ENCODE results near the gene SMAD1. TPM values are rescaled to one million over a fixed set of nuclear protein-coding genes. Genes with fewer than 3 reads are reported as not detected.
A peak's percentile ranks its signal among the peaks of the same experiment; 100 is the strongest.

The SMAD1 gene
- polyA plus RNA-seq, 1 of the 3 experiments (the other 2 are of a cell fraction) = 46.0 TPM

- Histone ChIP-seq H3K4me2 (no peak overlapping the region), H4K20me1 (ENCODE audit: insufficient read depth) (no peaks in the 10 kb centered on the region), H3K9me2 (no peaks in the 10 kb centered on the region), H3K27me3 (ENCODE audit: insufficient read depth) (no peaks in the 10 kb centered on the region), H2AFZ (ENCODE audit: low read depth) (no peak overlapping the region), H3F3A (replicated peaks; ENCODE audit: insufficient read depth) (no peaks in the 10 kb centered on the region), H3K4me3 (ENCODE audit: low read depth in 2 of 2, low read length in 1 of 2) (no peak overlapping the region; a peak in 1 of 4 replicates), H3K27ac (ENCODE audit: low read depth in 2 of 2, low read length in 1 of 2) (peak overlapping the region in 1 of 2 experiments; percentile 87; a peak in 2 of 4 replicates), H3K9me3 (no peaks in the 10 kb centered on the region), H3K79me2 (ENCODE audit: insufficient read depth) (peaks cover 25% of the 10 kb centered on the region; the same call in 1 of the 2 replicates), H3K36me3 (replicated peaks in 1 of 2; ENCODE audit: control insufficient read depth in 1 of 2, insufficient read depth in 2 of 2, low read length in 1 of 2) (peaks cover 2 to 4% of the 10 kb centered on the region in 2 experiments), H3K9ac (no peak overlapping the region), H3K4me1 (ENCODE audit: control insufficient read depth in 1 of 2, insufficient read depth in 2 of 2, low read depth in 1 of 2, low read length in 1 of 2) (peaks cover 0 to 25% of the 10 kb centered on the region in 2 experiments; a peak in 3 of 4 replicates)
- ChIA-PET POLR2A (no interaction called here), CTCF (no interaction called here)
- DNase-seq = peak; percentile 68
- TF ChIP-seq GATA2 (CRISPR knock-in tag; IDR thresholded peaks at IDR 0.05) (peak; percentile 81), EP300 (IDR thresholded peaks at IDR 0.05; ENCODE audit: borderline replicate concordance in 1 of 2, low read depth in 1 of 2, low read length in 1 of 2) (peak in 1 of 2 experiments; percentile 44; a peak in 1 of 4 replicates), JUND (IDR thresholded peaks at IDR 0.05) (no peak)
- WGBS (ENCODE audit: low lambda C conversion rate) = 60% methylated on average over 1 of the region's 1 CpG
These were observed 43.7 kb downstream of the SMAD1 start for GRCh38 chr4:145525291-145525740.

DNA sequence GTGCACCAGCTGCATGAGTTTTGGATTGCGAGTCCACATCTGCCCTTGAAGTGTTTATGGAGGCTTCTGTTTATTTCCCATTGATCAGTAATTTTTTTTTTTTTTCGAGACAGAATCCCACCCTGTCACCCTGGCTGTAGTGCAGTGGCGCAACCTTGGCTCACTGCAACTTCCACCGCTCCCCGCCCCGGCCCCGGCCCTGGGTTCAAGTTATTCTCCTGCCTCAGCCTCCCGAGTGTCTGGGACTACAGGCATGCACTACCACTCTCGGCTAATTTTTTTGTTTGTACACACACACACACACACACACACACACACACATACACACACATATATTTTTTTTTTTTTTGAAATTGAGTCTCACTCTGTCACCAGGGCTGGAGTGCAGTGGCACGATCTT lies 46.1 kb downstream of the SMAD1 start:
- no peak for DNase-seq
- Histone ChIP-seq H3K4me2 (no peak overlapping the region), H3K9me2 (no peaks in the 10 kb centered on the region), H3K27me3 (ENCODE audit: insufficient read depth) (no peaks in the 10 kb centered on the region), H3K27ac (ENCODE audit: low read depth in 2 of 2, low read length in 1 of 2) (no peak overlapping the region), H3K79me2 (ENCODE audit: insufficient read depth) (peaks cover 9% of the 10 kb centered on the region; the same call in 1 of the 2 replicates), H3K9ac (no peak overlapping the region), H3K4me1 (ENCODE audit: control insufficient read depth in 1 of 2, insufficient read depth in 2 of 2, low read depth in 1 of 2, low read length in 1 of 2) (peaks cover 0 to 35% of the 10 kb centered on the region in 2 experiments; a peak in 3 of 4 replicates), H4K20me1 (ENCODE audit: insufficient read depth) (no peaks in the 10 kb centered on the region), H3K36me3 (replicated peaks in 1 of 2; ENCODE audit: control insufficient read depth in 1 of 2, insufficient read depth in 2 of 2, low read length in 1 of 2) (peaks cover 4 to 5% of the 10 kb centered on the region in 2 experiments), H2AFZ (ENCODE audit: low read depth) (no peak overlapping the region), H3F3A (replicated peaks; ENCODE audit: insufficient read depth) (no peaks in the 10 kb centered on the region), H3K9me3 (no peaks in the 10 kb centered on the region), H3K4me3 (ENCODE audit: low read depth in 2 of 2, low read length in 1 of 2) (no peak overlapping the region)
- 97% methylated on average over 10 of the region's 10 CpGs for WGBS (ENCODE audit: low lambda C conversion rate)
- no peak for TF ChIP-seq RAD21 (IDR thresholded peaks at IDR 0.05; ENCODE audit: low read length)
- TF ChIP-seq FOSL2 (IDR thresholded peaks at IDR 0.05; ENCODE audit: borderline replicate concordance, low read depth) = no peak
- TF ChIP-seq, protein P1, sequence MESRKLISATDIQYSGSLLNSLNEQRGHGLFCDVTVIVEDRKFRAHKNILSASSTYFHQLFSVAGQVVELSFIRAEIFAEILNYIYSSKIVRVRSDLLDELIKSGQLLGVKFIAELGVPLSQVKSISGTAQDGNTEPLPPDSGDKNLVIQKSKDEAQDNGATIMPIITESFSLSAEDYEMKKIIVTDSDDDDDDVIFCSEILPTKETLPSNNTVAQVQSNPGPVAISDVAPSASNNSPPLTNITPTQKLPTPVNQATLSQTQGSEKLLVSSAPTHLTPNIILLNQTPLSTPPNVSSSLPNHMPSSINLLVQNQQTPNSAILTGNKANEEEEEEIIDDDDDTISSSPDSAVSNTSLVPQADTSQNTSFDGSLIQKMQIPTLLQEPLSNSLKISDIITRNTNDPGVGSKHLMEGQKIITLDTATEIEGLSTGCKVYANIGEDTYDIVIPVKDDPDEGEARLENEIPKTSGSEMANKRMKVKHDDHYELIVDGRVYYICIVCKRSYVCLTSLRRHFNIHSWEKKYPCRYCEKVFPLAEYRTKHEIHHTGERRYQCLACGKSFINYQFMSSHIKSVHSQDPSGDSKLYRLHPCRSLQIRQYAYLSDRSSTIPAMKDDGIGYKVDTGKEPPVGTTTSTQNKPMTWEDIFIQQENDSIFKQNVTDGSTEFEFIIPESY (IDR thresholded peaks at IDR 0.05; ENCODE audit: borderline replicate concordance, low read depth) = no peak
- no peak for TF ChIP-seq RXRA (IDR thresholded peaks at IDR 0.05; ENCODE audit: borderline replicate concordance, low read depth)
- TF ChIP-seq MXI1 (IDR thresholded peaks at IDR 0.05; ENCODE audit: low read depth, low read length) = no peak
- no peak for TF ChIP-seq YY1 (IDR thresholded peaks at IDR 0.05; ENCODE audit: low read depth)
- no peak for TF ChIP-seq POLR2AphosphoS5 (IDR thresholded peaks at IDR 0.05; ENCODE audit: low read depth, low read length)
- no peak for TF ChIP-seq TCF12 (IDR thresholded peaks at IDR 0.05)
- no peak for TF ChIP-seq EP300 (IDR thresholded peaks at IDR 0.05; ENCODE audit: borderline replicate concordance in 1 of 2, low read depth in 1 of 2, low read length in 1 of 2)
- CTCF ChIA-PET = interaction anchor here (1.8 kb wide), 1 partner anchor 26 kb away, joined by 5 read pairs; no protein-coding TSS in a partner anchor
- POLR2A ChIA-PET = no interaction called here

Measured in SK-N-SH (cell line).